ENCODE data around the gene UGGT1.

UGGT1 gene, protein sequence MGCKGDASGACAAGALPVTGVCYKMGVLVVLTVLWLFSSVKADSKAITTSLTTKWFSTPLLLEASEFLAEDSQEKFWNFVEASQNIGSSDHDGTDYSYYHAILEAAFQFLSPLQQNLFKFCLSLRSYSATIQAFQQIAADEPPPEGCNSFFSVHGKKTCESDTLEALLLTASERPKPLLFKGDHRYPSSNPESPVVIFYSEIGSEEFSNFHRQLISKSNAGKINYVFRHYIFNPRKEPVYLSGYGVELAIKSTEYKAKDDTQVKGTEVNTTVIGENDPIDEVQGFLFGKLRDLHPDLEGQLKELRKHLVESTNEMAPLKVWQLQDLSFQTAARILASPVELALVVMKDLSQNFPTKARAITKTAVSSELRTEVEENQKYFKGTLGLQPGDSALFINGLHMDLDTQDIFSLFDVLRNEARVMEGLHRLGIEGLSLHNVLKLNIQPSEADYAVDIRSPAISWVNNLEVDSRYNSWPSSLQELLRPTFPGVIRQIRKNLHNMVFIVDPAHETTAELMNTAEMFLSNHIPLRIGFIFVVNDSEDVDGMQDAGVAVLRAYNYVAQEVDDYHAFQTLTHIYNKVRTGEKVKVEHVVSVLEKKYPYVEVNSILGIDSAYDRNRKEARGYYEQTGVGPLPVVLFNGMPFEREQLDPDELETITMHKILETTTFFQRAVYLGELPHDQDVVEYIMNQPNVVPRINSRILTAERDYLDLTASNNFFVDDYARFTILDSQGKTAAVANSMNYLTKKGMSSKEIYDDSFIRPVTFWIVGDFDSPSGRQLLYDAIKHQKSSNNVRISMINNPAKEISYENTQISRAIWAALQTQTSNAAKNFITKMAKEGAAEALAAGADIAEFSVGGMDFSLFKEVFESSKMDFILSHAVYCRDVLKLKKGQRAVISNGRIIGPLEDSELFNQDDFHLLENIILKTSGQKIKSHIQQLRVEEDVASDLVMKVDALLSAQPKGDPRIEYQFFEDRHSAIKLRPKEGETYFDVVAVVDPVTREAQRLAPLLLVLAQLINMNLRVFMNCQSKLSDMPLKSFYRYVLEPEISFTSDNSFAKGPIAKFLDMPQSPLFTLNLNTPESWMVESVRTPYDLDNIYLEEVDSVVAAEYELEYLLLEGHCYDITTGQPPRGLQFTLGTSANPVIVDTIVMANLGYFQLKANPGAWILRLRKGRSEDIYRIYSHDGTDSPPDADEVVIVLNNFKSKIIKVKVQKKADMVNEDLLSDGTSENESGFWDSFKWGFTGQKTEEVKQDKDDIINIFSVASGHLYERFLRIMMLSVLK (N-terminal part only)

DNA sequence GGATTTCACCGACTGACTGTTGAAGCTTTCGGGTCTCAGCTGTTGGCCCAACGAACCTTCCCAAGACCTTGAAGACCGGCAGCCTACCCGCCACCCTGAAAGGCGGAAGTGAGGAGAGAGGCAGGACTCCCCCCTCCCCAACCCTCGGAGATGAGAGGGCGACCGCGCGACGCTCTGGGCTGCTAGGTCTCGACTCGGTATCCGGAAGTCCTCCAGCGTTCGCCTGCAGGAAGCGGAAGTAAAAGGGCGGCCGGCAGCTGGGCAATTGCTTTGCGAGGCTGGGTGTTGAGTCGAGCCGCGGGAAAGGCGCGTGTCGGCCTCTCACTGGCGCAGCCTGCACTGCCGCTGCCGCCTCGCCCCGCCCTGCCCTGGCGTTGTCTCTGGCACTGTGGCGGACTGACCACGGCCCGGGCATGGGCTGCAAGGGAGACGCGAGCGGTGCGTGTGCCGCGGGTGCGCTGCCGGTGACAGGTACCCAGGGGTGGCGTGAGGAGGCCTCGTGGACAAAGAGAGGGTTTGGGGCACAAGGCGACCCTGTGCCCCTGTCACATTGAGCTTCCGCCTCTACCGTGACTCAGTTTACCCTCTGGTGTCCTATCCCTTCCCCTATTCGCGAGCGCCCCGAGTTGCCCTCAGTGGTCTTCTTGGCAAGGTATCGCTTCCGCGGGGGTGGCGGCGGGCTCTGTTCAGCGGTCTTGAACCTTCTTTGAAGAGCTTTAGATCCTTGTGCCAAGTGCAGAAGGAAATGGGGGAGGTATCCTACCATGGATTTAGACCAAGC lies at the start of gene UGGT1:
UGGT1 (plus strand) TSS at position 256 of the 781 bp plus-strand sequence; CDS start at position 414, 158 bp downstream.
- TF ChIP-seq, protein P1, sequence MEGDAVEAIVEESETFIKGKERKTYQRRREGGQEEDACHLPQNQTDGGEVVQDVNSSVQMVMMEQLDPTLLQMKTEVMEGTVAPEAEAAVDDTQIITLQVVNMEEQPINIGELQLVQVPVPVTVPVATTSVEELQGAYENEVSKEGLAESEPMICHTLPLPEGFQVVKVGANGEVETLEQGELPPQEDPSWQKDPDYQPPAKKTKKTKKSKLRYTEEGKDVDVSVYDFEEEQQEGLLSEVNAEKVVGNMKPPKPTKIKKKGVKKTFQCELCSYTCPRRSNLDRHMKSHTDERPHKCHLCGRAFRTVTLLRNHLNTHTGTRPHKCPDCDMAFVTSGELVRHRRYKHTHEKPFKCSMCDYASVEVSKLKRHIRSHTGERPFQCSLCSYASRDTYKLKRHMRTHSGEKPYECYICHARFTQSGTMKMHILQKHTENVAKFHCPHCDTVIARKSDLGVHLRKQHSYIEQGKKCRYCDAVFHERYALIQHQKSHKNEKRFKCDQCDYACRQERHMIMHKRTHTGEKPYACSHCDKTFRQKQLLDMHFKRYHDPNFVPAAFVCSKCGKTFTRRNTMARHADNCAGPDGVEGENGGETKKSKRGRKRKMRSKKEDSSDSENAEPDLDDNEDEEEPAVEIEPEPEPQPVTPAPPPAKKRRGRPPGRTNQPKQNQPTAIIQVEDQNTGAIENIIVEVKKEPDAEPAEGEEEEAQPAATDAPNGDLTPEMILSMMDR (IDR thresholded peaks at IDR 0.05; ENCODE audit: borderline replicate concordance, insufficient read depth, low read depth, low read length): no peak
- peak within 1 kb of the TSS; percentile 66 for H3K4me3 ChIP-seq (ENCODE audit: low read depth, low read length)

DNA sequence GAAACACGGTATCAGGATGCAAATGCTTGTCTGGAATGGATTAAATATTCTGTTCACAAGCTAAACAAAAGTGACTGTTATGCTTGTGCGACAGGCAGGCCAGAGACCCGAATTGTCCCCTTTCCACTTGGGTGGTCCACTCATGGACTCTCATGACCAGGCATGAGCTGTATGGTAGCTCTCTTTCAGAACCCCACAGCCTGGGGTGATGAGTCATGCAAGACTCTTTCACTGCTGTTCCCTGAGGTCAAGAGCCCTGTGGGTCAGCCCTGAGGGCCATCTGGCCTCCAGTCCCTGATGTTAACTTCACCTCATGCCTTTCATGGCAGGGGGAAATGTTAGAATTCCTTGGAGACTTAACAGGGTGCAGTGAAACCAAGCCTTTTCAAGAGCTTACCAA lies 49.4 kb upstream of the UGGT1 start:
- TF ChIP-seq, protein P1 (IDR thresholded peaks at IDR 0.05; ENCODE audit: borderline replicate concordance, insufficient read depth, low read depth, low read length): no peak
- no peak overlapping the region for H3K4me3 ChIP-seq (ENCODE audit: low read depth, low read length)

DNA sequence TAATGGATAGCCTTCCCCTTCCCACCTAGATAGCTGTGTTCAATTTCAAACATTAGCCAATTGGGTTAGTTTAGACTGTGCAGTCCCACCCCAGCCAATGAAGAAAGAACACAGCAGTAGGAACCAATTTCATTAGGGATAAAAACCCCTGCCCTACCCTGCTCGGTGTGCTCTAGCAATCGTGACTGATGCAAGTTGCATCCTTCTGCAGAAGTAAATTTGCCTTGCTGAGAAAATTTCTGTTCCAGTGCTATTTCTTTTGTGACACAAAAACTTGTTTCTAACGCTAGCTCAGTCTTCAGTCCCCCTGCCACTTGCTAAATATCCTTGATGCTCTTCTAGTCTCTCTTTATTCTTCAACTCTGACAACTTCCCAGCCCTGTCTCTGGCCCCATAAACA lies 48.0 kb upstream of the UGGT1 start:
- TF ChIP-seq, protein P1 (IDR thresholded peaks at IDR 0.05; ENCODE audit: borderline replicate concordance, insufficient read depth, low read depth, low read length): no peak

DNA sequence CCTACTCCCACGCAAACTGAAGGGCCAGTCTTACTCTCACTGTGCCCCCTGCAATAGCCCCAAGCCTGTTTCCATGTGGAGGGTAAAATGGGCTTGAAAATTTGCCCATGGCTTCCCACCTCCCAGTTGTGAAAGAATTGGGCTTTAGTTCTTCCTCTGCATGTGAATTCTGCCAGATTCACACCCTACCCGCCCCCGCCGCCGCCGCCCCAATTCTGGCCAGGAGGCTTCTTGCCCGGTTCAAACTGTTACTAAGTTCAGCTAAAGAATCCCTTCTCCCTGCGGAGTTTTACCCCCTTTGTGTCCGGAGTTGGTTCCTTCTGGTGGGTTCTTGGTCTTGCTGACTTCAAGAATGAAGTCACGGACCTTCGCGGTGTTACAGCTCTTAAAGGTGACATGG lies 37.7 kb upstream of the UGGT1 start:
- TF ChIP-seq, protein P1 (IDR thresholded peaks at IDR 0.05; ENCODE audit: borderline replicate concordance, insufficient read depth, low read depth, low read length): no peak
- no peak overlapping the region for H3K4me3 ChIP-seq (ENCODE audit: low read depth, low read length)

More for the DNA sequence above, 48.0 kb upstream of the UGGT1 start:
- no peak overlapping the region for H3K4me3 ChIP-seq (ENCODE audit: low read depth, low read length)

DNA sequence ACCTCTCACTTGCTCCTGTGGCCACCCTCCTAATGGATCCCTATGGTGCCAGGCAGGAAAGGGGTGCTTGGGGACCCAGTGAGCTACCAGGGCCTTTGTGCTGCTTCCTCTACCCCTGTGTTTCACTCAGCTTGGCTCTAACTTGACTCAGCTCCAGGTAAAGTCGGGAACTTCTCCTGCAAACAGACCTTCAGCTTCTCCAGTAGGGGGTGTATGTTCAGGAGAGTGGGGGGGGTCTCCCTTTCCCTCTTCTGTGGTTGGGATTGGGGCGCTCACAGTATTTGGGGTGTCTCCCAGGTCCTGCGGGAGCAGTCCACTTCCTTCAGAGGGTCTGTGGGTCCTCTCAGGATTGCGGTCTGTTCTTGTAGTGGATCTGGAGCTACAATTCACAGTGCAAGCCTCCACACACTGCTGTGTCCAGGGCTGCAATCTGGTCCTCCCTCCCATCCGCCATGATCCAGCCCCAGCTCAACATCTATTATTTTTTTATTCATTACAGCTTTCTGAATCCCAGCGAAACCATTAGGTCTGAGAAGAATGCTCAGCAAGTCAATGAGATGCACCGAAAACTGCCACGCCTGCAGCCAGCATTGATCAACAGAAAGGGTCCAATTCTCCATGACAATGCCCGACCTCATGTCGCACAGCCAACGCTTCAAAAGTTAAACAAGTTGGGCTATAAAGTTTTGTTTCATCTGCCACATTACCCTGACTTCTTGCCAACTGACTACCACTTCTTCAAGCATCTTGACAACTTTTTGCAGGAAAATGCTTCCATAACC lies 36.7 kb upstream of the UGGT1 start:
- TF ChIP-seq, protein P1 (IDR thresholded peaks at IDR 0.05; ENCODE audit: borderline replicate concordance, insufficient read depth, low read depth, low read length): no peak
- H3K4me3 ChIP-seq (ENCODE audit: low read depth, low read length): no peak overlapping the region

Data from GM12875 (cell line).